IMR-90 (cell line): ENCODE results near the gene SYNGR2. TPM values are rescaled to one million over a fixed set of nuclear protein-coding genes. Genes with fewer than 3 reads are reported as not detected.

ENCODE experiments used
- ATAC-seq: fragments of 200-7000 bp; cut with Tn5 transposase; 2 replicates; pipeline ENCODE4 v1.9.1; 2020; ENCODE audit warnings: low read depth, mild to moderate bottlenecking, moderate library complexity
- BruUV-seq: library from RNA; stranded (reverse); fragments of 400-500 nt; replicated peaks from 2 replicates; lab custom pipeline; 2021; lab: Mats Ljungman, UMichigan
- CTCF ChIA-PET: fragments of 300-600 bp; formaldehyde crosslinking; extraction: SDS; loops from one replicate; lab custom pipeline; 2021; ENCODE audit warnings: antibody characterized with exemption; lab: Yijun Ruan, JAX
- POLR2A ChIA-PET: fragments of 300-600 bp; sonication (Branson Sonifier 250); formaldehyde crosslinking; loops from one replicate; lab custom pipeline; 2022; ENCODE audit warnings: antibody characterized with exemption; ENCODE audit not compliant: unreplicated experiment; lab: Charles Lee
- DNase-seq: peaks from one replicate; pipeline ENCODE4 v3.0.0; 2013
- H2AFZ ChIP-seq: replicated peaks from 2 replicates; pipeline ENCODE3; 2013; ENCODE audit warnings: low read length, mild to moderate bottlenecking; ENCODE audit not compliant: poor library complexity
- H2AK5ac ChIP-seq: 2 replicates; pipeline ENCODE4 v1.6.1; 2013; ENCODE audit warnings: low read depth, low read length, inconsistent platforms
- H2AK9ac ChIP-seq: replicated peaks from 2 replicates; pipeline ENCODE3; 2013; ENCODE audit warnings: mild to moderate bottlenecking, low read depth, low read length, moderate library complexity; ENCODE audit not compliant: poor library complexity
- H2BK120ac ChIP-seq: 2 replicates; pipeline ENCODE4 v1.6.1; 2013; ENCODE audit warnings: low read depth, low read length, inconsistent platforms
- H2BK15ac ChIP-seq: 3 replicates; pipeline ENCODE4 v1.6.1; 2013; ENCODE audit warnings: low read depth, low read length, inconsistent platforms
- H2BK20ac ChIP-seq: 2 replicates; pipeline ENCODE4 v1.6.1; 2013; ENCODE audit warnings: low read depth, mild to moderate bottlenecking, inconsistent platforms, low read length, moderate library complexity
- H2BK5ac ChIP-seq: 2 replicates; pipeline ENCODE4 v1.6.1; 2013; ENCODE audit warnings: mild to moderate bottlenecking, low read depth, low read length, inconsistent platforms; ENCODE audit not compliant: poor library complexity, severe bottlenecking
- H3K14ac ChIP-seq: replicated peaks from 2 replicates; pipeline ENCODE4 v1.6.1; 2013; ENCODE audit warnings: low read depth, low read length, inconsistent platforms
- H3K18ac ChIP-seq: 2 replicates; pipeline ENCODE4 v1.6.1; 2013; ENCODE audit warnings: low read depth, low read length, control low read depth
- H3K23ac ChIP-seq: 2 replicates; pipeline ENCODE4 v1.6.1; 2013; ENCODE audit warnings: low read depth, low read length, inconsistent platforms
- H3K27ac ChIP-seq: 2 replicates; pipeline ENCODE4 v1.5.1; 2013; ENCODE audit warnings: mild to moderate bottlenecking, control low read depth, low read length; ENCODE audit not compliant: insufficient read depth
- H3K27me3 ChIP-seq: 2 replicates; pipeline ENCODE4 v1.6.1; 2013; ENCODE audit warnings: low read length; ENCODE audit not compliant: control insufficient read depth, insufficient read depth
- H3K36me3 ChIP-seq: 2 replicates; pipeline ENCODE4 v1.6.1; 2013; ENCODE audit warnings: low read length, mixed read lengths; ENCODE audit not compliant: control insufficient read depth, insufficient read depth
- H3K4ac ChIP-seq: 2 replicates; pipeline ENCODE4 v1.6.1; 2013; ENCODE audit warnings: low read depth, low read length, inconsistent platforms
- H3K4me1 ChIP-seq: 2 replicates; pipeline ENCODE4 v1.6.1; 2013; ENCODE audit warnings: low read length, mixed read lengths; ENCODE audit not compliant: control insufficient read depth, insufficient read depth
- H3K4me2 ChIP-seq: 2 replicates; pipeline ENCODE4 v1.6.1; 2013; ENCODE audit warnings: low read depth, mild to moderate bottlenecking, control low read depth, low read length, moderate library complexity
- H3K4me3 ChIP-seq: 2 replicates; pipeline ENCODE4 v1.5.1; 2013; ENCODE audit warnings: low read depth, mild to moderate bottlenecking, control low read depth, low read length, moderate library complexity; ENCODE audit not compliant: insufficient read depth
- H3K56ac ChIP-seq: 2 replicates; pipeline ENCODE4 v1.6.1; 2013; ENCODE audit warnings: low read length, inconsistent platforms; ENCODE audit not compliant: insufficient read depth; ENCODE audit errors: extremely low read depth
- H3K79me1 ChIP-seq, 2 experiments: 2 replicates each; pipeline ENCODE4 v1.6.1; 2013; ENCODE audit warnings: low read length in 2 of 2, inconsistent platforms in 1 of 2, low read depth in 1 of 2
- H3K9ac ChIP-seq: 2 replicates; pipeline ENCODE4 v1.6.1; 2013; ENCODE audit warnings: low read depth, low read length, control low read depth
- H3K9me1 ChIP-seq: 2 replicates; pipeline ENCODE4 v1.6.1; 2013; ENCODE audit warnings: low read length, inconsistent platforms; ENCODE audit not compliant: insufficient read depth
- H3K9me3 ChIP-seq: 2 replicates; pipeline ENCODE4 v1.6.1; 2013; ENCODE audit warnings: low read length; ENCODE audit not compliant: control insufficient read depth, insufficient read depth
- H4K20me1 ChIP-seq: 2 replicates; pipeline ENCODE4 v1.6.1; 2013; ENCODE audit warnings: low read length, inconsistent platforms; ENCODE audit not compliant: insufficient read depth
- H4K5ac ChIP-seq: 2 replicates; pipeline ENCODE4 v1.6.1; 2013; ENCODE audit warnings: mild to moderate bottlenecking, low read depth, low read length, control low read depth
- H4K8ac ChIP-seq, 2 experiments: 2 replicates each; pipeline ENCODE4 v1.6.1; 2013; ENCODE audit warnings: low read depth in 2 of 2, low read length in 2 of 2, control low read depth in 1 of 2, inconsistent platforms in 1 of 2
- H4K91ac ChIP-seq: 2 replicates; pipeline ENCODE4 v1.6.1; 2013; ENCODE audit warnings: low read depth, low read length, inconsistent platforms; ENCODE audit not compliant: insufficient read depth
- MAFK ChIP-seq: IDR thresholded peaks from 2 replicates; pipeline ENCODE4 v1.6.1; 2012; ENCODE audit warnings: low read depth, low read length, improper control_type of control experiment
- MAZ ChIP-seq: IDR thresholded peaks from 2 replicates; pipeline ENCODE4 v1.6.1; 2012; ENCODE audit warnings: low read depth, mild to moderate bottlenecking, low read length, improper control_type of control experiment, moderate library complexity, borderline replicate concordance
- RAD21 ChIP-seq: IDR thresholded peaks from 2 replicates; pipeline ENCODE4 v1.6.1; 2012; ENCODE audit warnings: low read length, improper control_type of control experiment
- WGBS, 2 experiments: methylation state at CpG; one replicate each; pipeline versions ENCODE4 v1.1.5 to v1.1.7; 2013; ENCODE audit warnings: missing lambda C conversion rate in 2 of 2; ENCODE audit not compliant: insufficient read length in 1 of 2; ENCODE audit errors: extremely low coverage in 2 of 2; 5-methylcytosine and 5-hydroxymethylcytosine counted together
- dilution Hi-C: fragments of 300-500 bp; cut with HindIII; formaldehyde crosslinking; loops from one replicate; pipeline ENCODE4 v1.14.3; 2018; ENCODE audit warnings: low sequenced_read_pairs; ENCODE audit not compliant: unreplicated experiment
- in situ Hi-C: fragments of 300-500 bp; cut with MboI; formaldehyde crosslinking; loops from 3 replicates; pipeline ENCODE4 v1.14.3; 2019; ENCODE audit warnings: low sequenced_read_pairs, inconsistent platforms, mixed read lengths
- intact Hi-C: fragments of 100-400 bp; cut with micrococcal nuclease; formaldehyde crosslinking; loops from 2 replicates; pipeline ENCODE4 v1.10.0; 2022
- polyA plus RNA-seq, 3 experiments: library from polyadenylated mRNA; depleted of rRNA; stranded (reverse); fragments of >200 nt; gene quantifications; 2 replicates each; pipeline ENCODE4 v1.2.3, GENCODE V29; 2012; ENCODE audit warnings: low replicate concordance in 1 of 3
- total RNA-seq: library from RNA; depleted of rRNA; stranded (reverse); fragments of >200 nt; gene quantifications from 2 replicates; pipeline ENCODE4 v1.2.3, GENCODE V29; 2012
- TF ChIP-seq, protein P1 (sequence below): fragments of 150-350 bp; IDR thresholded peaks from 2 replicates; pipeline ENCODE4 v1.6.1; 2017; ENCODE audit warnings: mild to moderate bottlenecking, antibody characterized with exemption, low read length, low read depth

SYNGR2 gene
- total and polyA plus RNA-seq, 2 of the 4 experiments (the other 2 are of a cell fraction): 11.1 to 63.1 TPM

- H2BK120ac ChIP-seq: no peak overlapping the region
- dilution Hi-C loops: no loop called here
- in situ Hi-C loops: no loop called here
- no peaks in the 10 kb centered on the region for H3K27me3 ChIP-seq
- H3K9me1 ChIP-seq: peaks cover 7% of the 10 kb centered on the region
- no peak overlapping the region for H4K5ac ChIP-seq
- H4K20me1 ChIP-seq: no peaks in the 10 kb centered on the region
- no peak overlapping the region for H3K18ac ChIP-seq
- no peak overlapping the region for H2BK15ac ChIP-seq
- no peak for DNase-seq
- H3K9ac ChIP-seq: no peak overlapping the region
- no peak overlapping the region for H2AK9ac ChIP-seq
- H3K79me1 ChIP-seq: peaks cover 0 to 3% of the 10 kb centered on the region in 2 experiments; a peak in 1 of 4 replicates
- H3K56ac ChIP-seq: no peak overlapping the region
- H2BK5ac ChIP-seq: no peak overlapping the region
- intact Hi-C loops: no loop called here
- H4K91ac ChIP-seq: no peak overlapping the region
- ChIA-PET CTCF (no interaction called here), POLR2A (no interaction called here)
- H3K9me3 ChIP-seq: no peaks in the 10 kb centered on the region
- H2AK5ac ChIP-seq: no peak overlapping the region
- WGBS, 2 experiments: no CpG with 5 or more reads among the region's 5 CpGs
- no peak overlapping the region for H3K4me3 ChIP-seq
- no peak overlapping the region for H2AFZ ChIP-seq
- ATAC-seq: no peak
- H3K27ac ChIP-seq: no peak overlapping the region
- H3K23ac ChIP-seq: no peak overlapping the region
- H3K36me3 ChIP-seq: peaks cover 7% of the 10 kb centered on the region
- no peak overlapping the region for H4K8ac ChIP-seq
- H2BK20ac ChIP-seq: no peak overlapping the region
- no TSS peak for BruUV-seq
- H3K4me1 ChIP-seq: no peaks in the 10 kb centered on the region
- H3K4ac ChIP-seq: no peak overlapping the region
- no peak overlapping the region for H3K14ac ChIP-seq
- TF ChIP-seq MAFK (no peak), MAZ (no peak), RAD21 (no peak)
- TF ChIP-seq, protein P1, sequence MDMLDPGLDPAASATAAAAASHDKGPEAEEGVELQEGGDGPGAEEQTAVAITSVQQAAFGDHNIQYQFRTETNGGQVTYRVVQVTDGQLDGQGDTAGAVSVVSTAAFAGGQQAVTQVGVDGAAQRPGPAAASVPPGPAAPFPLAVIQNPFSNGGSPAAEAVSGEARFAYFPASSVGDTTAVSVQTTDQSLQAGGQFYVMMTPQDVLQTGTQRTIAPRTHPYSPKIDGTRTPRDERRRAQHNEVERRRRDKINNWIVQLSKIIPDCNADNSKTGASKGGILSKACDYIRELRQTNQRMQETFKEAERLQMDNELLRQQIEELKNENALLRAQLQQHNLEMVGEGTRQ: no peak
- H3K4me2 ChIP-seq: no peak overlapping the region
Observed at GRCh38 chr17:78196716-78197115, 28.3 kb downstream of the SYNGR2 start.
